CD4-positive, alpha-beta T cell treated with Interleukin-6 for 4 hours (primary cell): Measurements from ENCODE around the gene ARSA.
"Not testable (repeated sequence)": the region's sequence is repeated elsewhere in the genome, so short reads cannot be mapped to it uniquely, and the experiment has no call there.

Experiments used
- DNase-seq: peaks from one replicate; pipeline ENCODE4 v3.0.0-alpha.2; 2020; ENCODE audit warnings: mixed read lengths

The ARSA gene

DNA sequence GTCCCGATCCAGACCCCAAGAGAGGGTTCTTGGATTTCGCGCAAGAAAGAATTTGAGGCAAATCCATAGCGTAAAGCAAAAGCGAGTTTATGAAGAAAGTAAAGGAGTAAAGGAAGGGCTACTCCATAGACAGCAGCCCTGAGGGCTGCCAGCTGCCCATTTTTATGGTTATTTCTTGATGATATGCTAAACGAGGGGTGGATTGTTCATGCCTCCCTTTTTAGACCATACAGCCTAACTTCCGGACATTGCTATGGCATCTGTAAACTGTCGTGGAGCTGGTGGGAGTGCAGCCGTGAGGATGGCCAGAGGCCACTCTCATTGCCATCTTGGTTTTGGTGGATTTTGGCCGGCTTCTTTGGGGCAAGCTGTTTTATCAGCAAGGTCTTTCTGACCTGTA, 25.3 kb upstream of the ARSA start:
- no peak for DNase-seq

- not testable (repeated sequence) for DNase-seq
These were observed 15.8 kb upstream of the ARSA start for GRCh38 chr22:50643821-50644101.

DNA sequence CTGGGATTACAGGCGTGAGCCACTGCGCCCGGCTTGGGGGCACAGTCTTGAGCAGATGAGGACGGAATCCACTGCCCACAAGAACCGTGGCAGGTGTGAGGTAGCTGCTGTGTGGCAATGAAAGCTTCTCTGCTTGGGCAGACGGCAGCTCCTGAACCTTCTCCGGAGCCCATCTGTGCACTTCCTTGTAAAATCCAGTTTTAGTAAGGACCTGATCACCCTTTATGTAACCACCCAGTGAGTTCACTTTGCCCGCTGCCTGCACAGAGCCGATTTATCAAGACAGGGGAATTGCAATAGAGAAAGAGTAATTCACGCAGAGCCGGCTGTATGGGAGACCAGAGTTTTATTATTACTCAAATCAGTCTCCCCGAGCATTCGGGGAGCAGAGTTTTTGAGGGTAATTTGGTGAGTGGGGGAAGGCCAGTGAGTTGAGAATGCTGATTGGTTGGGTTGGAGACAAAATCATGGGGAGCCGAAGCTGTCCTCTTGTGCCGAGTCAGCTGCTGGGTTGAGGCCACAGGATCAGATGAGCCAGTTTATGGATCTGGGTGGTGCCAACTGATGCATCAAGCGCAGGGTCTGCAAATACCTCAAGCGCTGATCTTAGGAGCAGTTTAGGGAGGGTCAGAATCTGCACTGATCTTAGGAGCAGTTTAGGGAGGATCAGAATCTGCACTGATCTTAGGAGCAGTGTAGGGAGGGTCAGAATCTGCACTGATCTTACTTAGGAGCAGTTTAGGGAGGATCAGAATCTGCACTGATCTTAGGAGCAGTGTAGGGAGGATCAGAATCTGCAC, 15.3 kb upstream of the ARSA start:
- DNase-seq, result not testable (repeated sequence)

GRCh38 chr22:50641696-50642607, 14.0 kb upstream of the ARSA start:
- DNase-seq, result no peak

DNA sequence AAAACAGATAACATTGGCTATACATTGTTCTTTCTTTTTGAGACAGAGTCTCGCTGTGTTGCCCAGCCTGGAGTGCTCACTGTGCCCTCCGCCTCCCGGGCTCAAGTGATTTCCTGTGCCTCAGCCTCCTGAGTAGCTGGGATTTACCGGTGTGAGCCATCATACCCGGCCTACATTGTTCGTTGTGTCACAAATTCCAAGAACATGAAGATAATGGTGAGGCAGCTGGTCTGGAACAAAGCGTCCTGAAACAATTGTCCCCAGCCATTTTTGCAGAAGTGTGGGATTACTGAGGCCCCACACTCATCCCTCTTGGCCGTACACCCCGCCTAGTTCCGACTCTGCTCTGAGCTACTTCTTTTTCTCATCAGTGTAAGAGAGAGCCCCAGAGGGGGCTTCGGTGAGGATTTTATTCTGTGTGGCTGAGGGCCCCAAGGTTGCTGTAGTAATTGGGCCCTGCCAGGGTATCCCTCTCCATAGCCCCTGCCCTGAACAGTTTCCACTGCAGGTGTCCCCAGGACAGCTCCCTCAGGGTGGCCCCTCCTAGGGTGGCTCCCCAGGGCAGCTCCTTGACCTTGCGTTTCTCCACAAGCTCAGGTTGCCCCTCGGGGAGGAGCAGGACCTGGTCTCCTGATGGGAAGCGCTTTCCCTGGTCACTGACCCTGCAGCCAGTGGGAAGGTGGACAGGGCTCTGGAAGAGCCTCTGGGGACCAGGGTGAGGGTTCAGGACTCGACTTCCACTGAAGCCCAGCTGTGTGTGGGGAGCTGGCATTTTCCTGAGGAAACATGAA, 13.1 kb upstream of the ARSA start:
- no peak for DNase-seq

GRCh38 chr22:50640296-50640695, 12.3 kb upstream of the ARSA start:
- not testable (repeated sequence) for DNase-seq

DNA sequence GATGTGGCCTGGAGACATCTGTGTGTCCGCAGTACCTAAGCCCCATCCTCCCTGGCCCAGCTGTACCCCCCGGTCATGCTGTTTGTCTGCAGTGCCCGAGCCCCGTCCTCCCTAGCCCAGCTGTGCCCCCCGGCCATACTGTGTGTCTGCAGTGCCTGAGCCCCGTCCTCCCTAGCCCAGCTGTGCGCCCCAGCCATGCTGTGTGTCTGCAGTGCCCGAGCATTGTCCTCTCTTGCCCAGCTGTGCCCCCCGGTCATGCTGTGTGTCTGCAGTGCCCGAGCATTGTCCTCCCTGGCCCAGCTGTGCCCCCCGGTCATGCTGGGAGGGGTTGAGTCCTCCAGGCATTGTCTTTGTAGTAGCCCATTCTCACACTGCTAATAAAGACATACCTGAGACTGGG, 7.6 kb upstream of the ARSA start:
- DNase-seq, result no peak

- no peak for DNase-seq
These were observed 5.8 kb upstream of the ARSA start for GRCh38 chr22:50633771-50634170.

- no peak for DNase-seq
These were observed 5.1 kb upstream of the ARSA start for GRCh38 chr22:50633086-50633485.

DNA sequence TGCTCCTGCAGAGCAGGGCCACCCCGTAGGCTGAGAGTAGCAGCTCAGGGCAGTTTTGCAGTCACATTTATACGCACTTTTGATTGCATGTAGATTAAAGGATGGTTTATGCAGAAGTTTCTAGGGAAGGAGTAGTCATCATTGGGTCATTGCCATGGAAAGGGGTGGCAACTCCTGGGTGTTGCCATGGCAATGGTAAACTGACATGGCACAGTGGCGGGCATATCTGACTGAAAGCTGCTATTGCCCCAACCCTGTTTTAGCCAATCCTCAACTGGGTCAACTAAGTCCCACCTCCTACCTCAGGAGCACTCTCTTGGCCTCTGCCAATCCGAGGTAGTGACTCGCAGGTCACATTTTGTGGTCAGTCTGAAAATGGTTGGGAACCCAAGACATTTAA, 2.4 kb upstream of the ARSA start:
- DNase-seq, result no peak

DNA sequence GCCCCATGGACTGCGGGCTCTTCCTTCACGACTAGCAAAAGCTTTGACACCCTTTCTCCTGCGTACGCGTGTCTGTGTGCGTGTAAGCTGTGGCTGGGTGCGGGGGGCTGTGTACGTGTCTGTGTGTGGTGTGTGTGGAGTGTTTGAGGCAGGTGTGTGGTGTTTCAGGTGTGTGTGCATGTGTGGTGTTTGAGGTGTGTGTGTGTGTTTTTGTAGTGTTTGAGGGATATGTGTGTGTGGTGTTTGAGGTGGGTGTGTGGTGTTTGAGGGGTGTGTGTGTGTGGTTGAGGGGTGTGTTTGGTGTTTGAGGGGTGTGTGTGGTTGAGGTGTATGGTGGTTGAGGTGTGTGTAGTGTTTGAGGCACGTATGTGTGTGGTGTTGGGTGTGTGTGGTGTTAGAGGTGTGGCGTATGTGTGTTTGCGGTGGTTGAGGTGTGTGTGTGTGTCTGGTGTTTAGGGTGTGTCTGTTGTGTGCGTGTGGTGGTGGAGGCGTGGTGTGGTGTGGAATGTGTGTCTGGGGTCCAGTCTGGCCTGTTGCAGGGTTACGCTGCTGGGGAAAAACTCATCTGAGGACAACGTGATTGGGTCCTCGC, 687 bp upstream of the ARSA start:
- DNase-seq, result peak; percentile 26

- DNase-seq, result no peak
These were observed 906 bp downstream of the ARSA start for GRCh38 chr22:50626850-50627641.

DNA sequence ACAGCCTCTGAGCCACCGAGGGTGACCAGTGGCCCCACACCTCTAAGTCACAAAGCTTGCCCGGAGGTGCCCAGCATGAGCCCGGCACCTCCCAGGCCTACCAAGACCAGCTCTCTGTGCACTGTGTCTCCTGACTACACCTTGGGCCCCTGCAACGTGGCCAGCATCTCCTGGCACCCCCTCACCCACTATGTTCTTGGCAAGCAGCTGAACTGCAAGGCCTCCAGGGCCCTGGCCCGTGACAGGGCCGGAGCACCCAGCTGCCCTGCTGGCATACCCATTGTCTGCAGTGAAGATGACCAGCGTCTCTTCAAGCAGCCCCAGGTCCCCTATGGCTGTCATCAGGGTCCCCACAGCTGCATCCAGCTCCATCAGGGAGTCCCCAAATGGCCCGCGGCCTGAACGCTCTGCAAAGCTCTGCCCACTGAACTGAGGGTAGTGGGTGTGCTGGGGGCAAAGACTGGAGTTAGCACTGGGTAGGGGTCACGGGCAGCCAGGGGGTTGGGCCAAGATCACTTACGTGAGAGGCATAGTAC, 1.6 kb downstream of the ARSA start:
- no peak for DNase-seq

DNA sequence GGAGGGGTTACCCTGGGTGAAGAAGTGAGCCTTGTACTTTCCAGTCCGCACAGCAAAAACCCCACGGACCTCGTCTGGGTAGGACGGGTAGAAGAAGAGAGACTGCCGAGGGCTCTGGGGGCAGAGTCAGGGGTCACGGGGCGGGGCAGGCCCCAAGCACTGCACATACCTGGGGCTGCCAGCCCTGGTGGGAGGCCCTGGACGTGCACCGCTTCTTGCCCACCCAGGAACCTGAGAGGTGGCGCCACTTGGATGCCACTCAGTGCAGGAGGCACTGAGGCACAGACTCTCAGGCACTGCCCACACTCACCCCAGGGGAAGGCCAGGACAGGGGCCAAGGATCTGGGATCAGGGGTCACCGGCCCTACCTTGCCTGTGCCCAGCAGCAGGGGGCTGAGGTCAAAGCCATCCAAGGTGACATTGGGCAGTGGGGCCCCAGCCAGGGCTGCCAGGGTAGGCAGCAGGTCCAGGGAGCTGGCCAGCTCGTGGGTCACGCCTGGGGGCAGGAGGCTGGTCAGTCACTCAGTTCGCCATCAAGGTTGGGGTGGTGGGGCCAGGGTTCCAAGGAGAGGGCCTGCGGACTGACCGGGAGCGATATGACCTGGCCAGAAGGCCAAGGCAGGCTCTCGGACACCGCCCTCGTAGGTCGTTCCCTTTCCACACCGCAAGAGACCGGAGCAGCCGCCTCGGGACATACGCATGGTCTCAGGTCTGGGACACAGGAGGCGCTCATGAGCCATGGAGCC, 2.2 kb downstream of the ARSA start:
- DNase-seq, result no peak

DNA sequence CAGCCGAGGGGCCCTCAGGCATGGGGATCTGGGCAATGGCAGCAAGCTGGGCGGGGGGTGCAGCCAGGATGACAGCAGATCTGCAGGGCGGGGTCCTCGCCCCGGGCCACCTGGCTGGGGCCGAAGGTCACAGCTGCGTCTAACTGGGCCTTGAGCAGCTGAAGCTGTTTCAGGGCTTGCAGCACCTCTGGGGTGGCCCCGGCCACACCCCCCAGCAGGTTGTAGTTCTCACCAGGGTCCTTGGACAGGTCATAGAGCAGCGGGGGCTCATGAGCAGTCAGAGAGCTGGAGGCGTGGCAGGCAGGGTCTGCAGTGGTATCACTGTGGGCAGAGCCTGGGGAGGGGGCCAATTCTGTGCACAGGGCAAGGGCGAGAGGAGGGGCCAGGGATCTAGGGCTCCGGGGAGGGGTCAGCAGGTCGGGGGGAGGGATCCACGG, 2.8 kb downstream of the ARSA start:
- DNase-seq, result no peak

DNA sequence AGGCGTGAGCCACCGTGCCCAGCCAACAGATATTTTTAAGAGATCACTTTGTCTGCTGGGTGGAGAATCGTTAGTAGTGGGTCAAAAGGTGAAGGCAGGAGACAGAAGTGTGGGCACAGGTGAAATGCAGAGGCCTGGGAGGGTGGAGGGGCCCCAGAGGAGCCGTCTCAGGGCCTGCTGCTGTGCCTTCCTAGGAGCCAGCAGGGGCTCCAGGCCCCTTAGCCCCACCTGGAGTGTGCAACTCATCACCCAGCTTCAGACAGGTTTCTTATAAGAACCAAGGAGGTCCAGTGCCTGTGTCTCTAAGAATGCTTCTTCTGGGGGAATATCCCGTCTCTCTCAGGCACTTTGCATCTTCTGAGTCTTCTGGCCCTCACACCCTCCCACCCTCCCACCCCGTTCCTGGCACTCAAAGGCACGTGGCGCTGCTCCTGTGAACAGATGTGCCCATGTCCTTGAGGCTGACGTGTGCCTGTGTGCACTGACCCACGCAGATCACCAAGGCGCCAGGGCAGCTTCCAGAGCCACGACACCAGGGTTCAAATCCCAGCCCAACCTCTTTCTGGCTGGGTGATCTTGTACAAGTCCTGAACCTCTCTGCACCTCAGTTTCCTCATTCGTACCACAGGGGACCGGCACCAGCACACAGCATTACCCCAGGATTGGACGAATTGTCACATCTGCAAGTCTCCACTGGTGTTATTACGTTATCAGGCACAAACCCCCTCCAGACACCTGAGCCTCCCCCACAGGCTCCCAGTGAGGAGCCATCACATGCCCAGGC, 3.4 kb downstream of the ARSA start:
- no peak for DNase-seq

- DNase-seq, result no peak
These were observed 5.1 kb downstream of the ARSA start for GRCh38 chr22:50622723-50623327.

DNA sequence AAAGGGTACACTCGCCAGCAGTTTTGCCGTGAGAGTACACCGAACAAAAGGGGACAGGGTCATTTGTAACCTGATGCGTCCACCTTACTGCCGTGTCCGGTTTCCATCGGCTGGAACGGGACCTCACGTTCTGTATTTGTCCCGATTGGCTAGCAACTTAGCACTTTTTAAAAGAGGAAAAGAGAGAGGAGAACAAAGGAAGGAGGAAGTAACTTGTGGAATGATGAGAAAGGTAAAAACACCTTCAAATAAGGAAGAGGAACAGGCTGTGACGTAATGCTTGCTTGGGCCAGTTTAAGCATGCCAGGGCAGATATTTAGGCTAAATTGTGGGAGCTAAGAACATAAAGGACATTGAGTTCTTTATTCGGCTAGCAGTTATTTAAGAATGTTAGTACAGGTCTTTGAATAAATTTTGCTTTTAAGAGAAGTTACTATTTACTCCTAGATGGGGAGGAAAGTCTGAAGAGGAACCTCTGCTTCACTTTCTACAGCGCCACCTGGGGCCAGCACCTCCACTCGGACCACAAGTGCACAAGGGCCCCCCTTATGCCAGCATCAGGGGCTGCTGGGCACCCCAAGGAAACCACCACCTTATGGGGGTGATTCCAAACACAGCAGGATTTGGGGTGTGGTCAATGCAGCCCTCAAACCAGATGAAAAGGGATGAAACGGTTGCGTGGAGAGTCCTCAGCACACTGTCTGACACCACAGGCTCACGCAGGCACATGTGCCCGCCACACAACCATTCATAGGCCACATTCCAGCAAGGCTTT, 5.8 kb downstream of the ARSA start:
- DNase-seq, result peak; percentile 56

DNA sequence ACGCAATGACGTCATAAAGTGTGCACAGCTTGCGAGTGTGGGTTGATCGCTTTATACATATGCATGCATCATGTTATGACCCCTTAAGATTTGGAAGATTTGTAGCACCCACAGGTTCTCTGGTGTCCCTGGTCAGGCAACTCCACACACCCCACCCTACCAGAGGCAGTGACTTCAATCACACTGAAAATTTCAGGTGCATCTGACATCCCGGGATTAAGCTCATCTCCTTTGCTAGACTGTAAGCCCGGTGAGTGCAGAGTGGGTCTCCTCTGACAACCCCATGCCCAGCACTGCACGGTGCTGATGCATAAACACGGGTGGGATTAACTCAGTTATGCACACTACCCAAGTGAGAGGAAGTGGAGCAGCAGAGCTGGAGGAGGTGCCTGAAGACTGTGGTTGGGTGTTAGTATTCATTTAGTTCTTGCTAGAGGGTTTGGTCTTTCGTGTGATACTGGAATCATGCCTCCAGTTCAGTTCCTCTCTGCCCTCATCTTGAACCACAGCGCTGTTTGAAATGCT, 6.5 kb downstream of the ARSA start:
- DNase-seq, result peak; percentile 65
